Measurements from ENCODE around the gene PTPRN2. TPM values are rescaled to one million over a fixed set of nuclear protein-coding genes. Genes with fewer than 3 reads are reported as not detected.

PTPRN2 gene
- total and polyA plus RNA-seq, 9 of the 15 experiments (the other 6 are each of a cell fraction or from before 2014, with no cell fraction given): not detected

DNA sequence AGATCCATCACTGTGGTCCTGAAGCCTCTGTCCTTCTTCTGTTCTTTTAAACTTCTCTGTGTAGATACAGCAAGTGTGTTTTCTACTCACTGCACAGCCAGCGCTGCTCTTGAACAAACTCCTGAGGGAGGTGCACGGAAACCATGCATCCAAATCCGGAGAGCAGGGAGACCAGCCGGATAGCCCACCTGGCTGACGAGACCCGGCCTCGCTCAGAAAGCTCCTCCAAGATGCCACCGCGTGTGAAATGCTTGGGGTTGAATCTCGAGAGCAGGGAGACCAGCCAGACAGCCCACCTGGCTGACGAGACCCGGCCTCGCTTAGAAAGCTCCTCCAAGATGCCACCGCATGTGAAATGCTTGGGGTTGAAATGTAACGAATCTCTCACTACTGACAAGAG lies 602.0 kb downstream of the PTPRN2 start:
- peaks cover 13 to 54% of the 10 kb centered on the region in 2 experiments; a peak in 4 of 5 replicates for H3K27me3 ChIP-seq (ENCODE audit: control insufficient read depth in 2 of 2, insufficient read depth in 2 of 2, low read length in 2 of 2)
- no peak overlapping the region for H3K27ac ChIP-seq (ENCODE audit: extremely low read depth, low read depth, low read length)
- no TSS peak for BruUV-seq (replicated peaks)
- POLR2A ChIA-PET: no interaction called here
- H3K9me3 ChIP-seq (replicated peaks; ENCODE audit: control insufficient read depth, insufficient read depth, low read depth, low read length): no peaks in the 10 kb centered on the region
- peaks cover 13% of the 10 kb centered on the region; the same call in 1 of the 2 replicates for H4K20me1 ChIP-seq (replicated peaks; ENCODE audit: control insufficient read depth, insufficient read depth, low read length)
- DNase-seq (ENCODE audit: extremely low read depth in 1 of 4, low spot score in 3 of 4): no peak
- no peak overlapping the region for H2AFZ ChIP-seq (ENCODE audit: low read depth, low read length)
- H3K36me3 ChIP-seq (ENCODE audit: control insufficient read depth, insufficient read depth, low read length): no peaks in the 10 kb centered on the region
- no peak overlapping the region for H3K4me3 ChIP-seq
- no peaks in the 10 kb centered on the region for H3K9me1 ChIP-seq (ENCODE audit: control insufficient read depth, insufficient read depth, low read length)
- no peak for FAIRE-seq
- H3K4me2 ChIP-seq (ENCODE audit: insufficient read depth, low read length): no peak overlapping the region
- CTCF ChIA-PET (ENCODE audit: low intra/inter-chr PET ratio): no interaction called here
- no peaks in the 10 kb centered on the region for H3K4me1 ChIP-seq (replicated peaks in 1 of 2; ENCODE audit: control insufficient read depth in 2 of 2, insufficient read depth in 2 of 2, low read length in 2 of 2)
- no peak for ATAC-seq
- WGBS (ENCODE audit: insufficient coverage, low coverage, missing lambda C conversion rate): under 1% methylated on average over 15 of the region's 15 CpGs
- no peak overlapping the region for H3K9ac ChIP-seq (ENCODE audit: insufficient read depth in 1 of 2, low read depth in 2 of 2, low read length in 2 of 2)
- intact Hi-C loops (cut with micrococcal nuclease): no loop called here
- no peak for TF ChIP-seq ZSCAN32 (CRISPR knock-in tag; IDR thresholded peaks at IDR 0.05)
- no peak for TF ChIP-seq TAF1 (IDR thresholded peaks at IDR 0.05; ENCODE audit: control insufficient read depth, extremely low read depth, insufficient read depth, low read length, severe bottlenecking)
- no peak for TF ChIP-seq DACH1 (IDR thresholded peaks at IDR 0.05; ENCODE audit: partially characterized antibody)
- TF ChIP-seq CC2D1A (IDR thresholded peaks at IDR 0.05): no peak
- no peak for TF ChIP-seq ZNF347 (CRISPR knock-in tag; IDR thresholded peaks at IDR 0.05; ENCODE audit: low read depth)
- TF ChIP-seq DNMT1 (IDR thresholded peaks at IDR 0.05): no peak
- TF ChIP-seq FOXJ3 (CRISPR knock-in tag; IDR thresholded peaks at IDR 0.05): no peak
- TF ChIP-seq, protein P1, sequence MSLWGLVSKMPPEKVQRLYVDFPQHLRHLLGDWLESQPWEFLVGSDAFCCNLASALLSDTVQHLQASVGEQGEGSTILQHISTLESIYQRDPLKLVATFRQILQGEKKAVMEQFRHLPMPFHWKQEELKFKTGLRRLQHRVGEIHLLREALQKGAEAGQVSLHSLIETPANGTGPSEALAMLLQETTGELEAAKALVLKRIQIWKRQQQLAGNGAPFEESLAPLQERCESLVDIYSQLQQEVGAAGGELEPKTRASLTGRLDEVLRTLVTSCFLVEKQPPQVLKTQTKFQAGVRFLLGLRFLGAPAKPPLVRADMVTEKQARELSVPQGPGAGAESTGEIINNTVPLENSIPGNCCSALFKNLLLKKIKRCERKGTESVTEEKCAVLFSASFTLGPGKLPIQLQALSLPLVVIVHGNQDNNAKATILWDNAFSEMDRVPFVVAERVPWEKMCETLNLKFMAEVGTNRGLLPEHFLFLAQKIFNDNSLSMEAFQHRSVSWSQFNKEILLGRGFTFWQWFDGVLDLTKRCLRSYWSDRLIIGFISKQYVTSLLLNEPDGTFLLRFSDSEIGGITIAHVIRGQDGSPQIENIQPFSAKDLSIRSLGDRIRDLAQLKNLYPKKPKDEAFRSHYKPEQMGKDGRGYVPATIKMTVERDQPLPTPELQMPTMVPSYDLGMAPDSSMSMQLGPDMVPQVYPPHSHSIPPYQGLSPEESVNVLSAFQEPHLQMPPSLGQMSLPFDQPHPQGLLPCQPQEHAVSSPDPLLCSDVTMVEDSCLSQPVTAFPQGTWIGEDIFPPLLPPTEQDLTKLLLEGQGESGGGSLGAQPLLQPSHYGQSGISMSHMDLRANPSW (CRISPR knock-in tag; IDR thresholded peaks at IDR 0.05): no peak
- no peak for TF ChIP-seq CBX8 (IDR thresholded peaks at IDR 0.05; ENCODE audit: borderline replicate concordance, extremely low read depth, low read depth, low read length, poor library complexity, severe bottlenecking)
- TF ChIP-seq RCOR1 (IDR thresholded peaks at IDR 0.05; ENCODE audit: borderline replicate concordance in 1 of 2, low read depth in 2 of 2, low read length in 2 of 2): no peak
- TF ChIP-seq, protein P2, sequence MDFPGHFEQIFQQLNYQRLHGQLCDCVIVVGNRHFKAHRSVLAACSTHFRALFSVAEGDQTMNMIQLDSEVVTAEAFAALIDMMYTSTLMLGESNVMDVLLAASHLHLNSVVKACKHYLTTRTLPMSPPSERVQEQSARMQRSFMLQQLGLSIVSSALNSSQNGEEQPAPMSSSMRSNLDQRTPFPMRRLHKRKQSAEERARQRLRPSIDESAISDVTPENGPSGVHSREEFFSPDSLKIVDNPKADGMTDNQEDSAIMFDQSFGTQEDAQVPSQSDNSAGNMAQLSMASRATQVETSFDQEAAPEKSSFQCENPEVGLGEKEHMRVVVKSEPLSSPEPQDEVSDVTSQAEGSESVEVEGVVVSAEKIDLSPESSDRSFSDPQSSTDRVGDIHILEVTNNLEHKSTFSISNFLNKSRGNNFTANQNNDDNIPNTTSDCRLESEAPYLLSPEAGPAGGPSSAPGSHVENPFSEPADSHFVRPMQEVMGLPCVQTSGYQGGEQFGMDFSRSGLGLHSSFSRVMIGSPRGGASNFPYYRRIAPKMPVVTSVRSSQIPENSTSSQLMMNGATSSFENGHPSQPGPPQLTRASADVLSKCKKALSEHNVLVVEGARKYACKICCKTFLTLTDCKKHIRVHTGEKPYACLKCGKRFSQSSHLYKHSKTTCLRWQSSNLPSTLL (IDR thresholded peaks at IDR 0.05): no peak
- no peak for TF ChIP-seq ZNF23 (CRISPR knock-in tag; IDR thresholded peaks at IDR 0.05)
- TF ChIP-seq ZFX (CRISPR knock-in tag; IDR thresholded peaks at IDR 0.05): no peak
- TF ChIP-seq FOS (IDR thresholded peaks at IDR 0.05; ENCODE audit: extremely low read depth, insufficient read length): no peak
- TF ChIP-seq MCM7 (IDR thresholded peaks at IDR 0.05): no peak
- in situ Hi-C loops (cut with MboI): no loop called here
- no peaks in the 10 kb centered on the region for H3K79me2 ChIP-seq (ENCODE audit: control insufficient read depth, insufficient read depth, low read length)
